Retinal pigment epithelial cell (primary cell): ENCODE measurements around the gene KIR3DL3.
"Not testable (repeated sequence)": the region's sequence is repeated elsewhere in the genome, so short reads cannot be mapped to it uniquely, and the experiment has no call there.

Experiments used
- DNase-seq: peaks from one replicate; pipeline ENCODE4 v3.0.0-alpha.2; 2010; ENCODE audit warnings: low read depth
- H3K4me3 ChIP-seq: 2 replicates; pipeline ENCODE4 v1.5.1; 2011; ENCODE audit warnings: mild to moderate bottlenecking, low read length, control low read depth, moderate library complexity
- CTCF ChIP-seq: conservative IDR thresholded peaks from 2 replicates; pipeline ENCODE4 v1.5.1; 2011; ENCODE audit warnings: low read depth, low read length, control low read depth, inconsistent platforms

Gene KIR3DL3

GRCh38 chr19:54731191-54731590 lies 6.9 kb downstream of the KIR3DL3 start:
- no peak for DNase-seq
- no peak overlapping the region for H3K4me3 ChIP-seq
- no peak for TF ChIP-seq CTCF

DNA sequence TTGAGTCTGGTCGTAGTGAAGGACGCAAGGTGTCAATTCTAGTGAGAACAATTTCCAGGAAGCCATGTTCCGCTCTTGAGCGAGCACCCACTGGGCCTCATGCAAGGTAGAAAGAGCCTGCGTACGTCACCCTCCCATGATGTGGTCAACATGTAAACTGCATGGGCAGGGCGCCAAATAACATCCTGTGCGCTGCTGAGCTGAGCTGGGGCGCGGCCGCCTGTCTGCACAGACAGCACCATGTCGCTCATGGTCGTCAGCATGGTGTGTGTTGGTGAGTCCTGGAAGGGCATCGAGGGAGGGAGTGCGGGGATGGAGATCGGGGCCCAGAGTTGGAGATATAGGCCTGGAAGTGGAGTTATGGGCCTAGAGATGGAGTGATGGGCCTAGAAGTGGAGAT lies 14.1 kb downstream of the KIR3DL3 start, which contains the start of gene KIR2DL3:
Gene KIR2DL3, plus strand, starts transcription at position 208 of the 400 bp plus-strand sequence. Its CDS starts 33 bp downstream, at position 241.
- H3K4me3 ChIP-seq, DNase-seq: not testable (repeated sequence)

- DNase-seq: no peak
- no peak overlapping the region for H3K4me3 ChIP-seq
- no peak for TF ChIP-seq CTCF
Measured at GRCh38 chr19:54738715-54739114, 14.5 kb downstream of the KIR3DL3 start.

- no peak for TF ChIP-seq CTCF
- DNase-seq: no peak
- no peak overlapping the region for H3K4me3 ChIP-seq
Measured at GRCh38 chr19:54739587-54740497, 15.6 kb downstream of the KIR3DL3 start.

- H3K4me3 ChIP-seq: not testable (repeated sequence)
Measured at GRCh38 chr19:54741950-54742349, 17.7 kb downstream of the KIR3DL3 start.

GRCh38 chr19:54744080-54744479 lies 19.8 kb downstream of the KIR3DL3 start:
- not testable (repeated sequence) for H3K4me3 ChIP-seq

More at GRCh38 chr19:54741950-54742349, 17.7 kb downstream of the KIR3DL3 start:
- not testable (repeated sequence) for DNase-seq

DNA sequence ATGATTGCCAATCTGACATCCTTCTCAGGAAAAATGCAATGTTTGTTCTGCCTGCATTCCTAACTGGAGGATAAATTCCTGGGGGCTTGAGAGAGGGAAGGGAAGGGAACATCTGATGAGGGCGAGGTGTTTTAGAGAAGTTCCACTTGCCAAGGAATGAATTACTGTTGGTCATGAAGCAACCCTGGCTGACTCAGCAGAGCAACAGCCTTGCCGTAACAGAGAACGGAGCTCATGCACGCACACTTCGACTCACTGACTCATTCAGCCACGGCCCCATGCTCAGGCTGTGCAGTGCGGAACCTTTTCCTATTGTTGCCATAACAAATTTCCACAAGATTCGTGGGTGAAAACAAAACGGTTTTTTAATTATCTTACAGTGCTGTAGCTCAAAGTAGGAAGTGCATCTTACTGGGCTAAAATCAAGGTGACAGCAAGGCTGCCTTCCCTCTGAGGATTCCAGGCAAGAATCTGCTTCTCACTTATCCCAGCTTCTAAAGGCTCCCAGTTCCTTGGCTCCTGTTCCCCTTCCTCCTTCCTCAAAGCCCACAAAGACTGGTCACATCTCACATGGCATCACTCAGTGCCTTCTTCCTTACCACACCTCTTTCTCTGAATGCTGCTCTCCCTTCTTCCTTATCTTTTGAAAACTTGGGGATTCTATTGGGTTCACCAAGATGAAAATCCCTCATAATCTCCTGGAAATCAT lies 23.5 kb downstream of the KIR3DL3 start:
- DNase-seq, H3K4me3 ChIP-seq: not testable (repeated sequence)

More at GRCh38 chr19:54744080-54744479, 19.8 kb downstream of the KIR3DL3 start:
- DNase-seq: not testable (repeated sequence)

DNA sequence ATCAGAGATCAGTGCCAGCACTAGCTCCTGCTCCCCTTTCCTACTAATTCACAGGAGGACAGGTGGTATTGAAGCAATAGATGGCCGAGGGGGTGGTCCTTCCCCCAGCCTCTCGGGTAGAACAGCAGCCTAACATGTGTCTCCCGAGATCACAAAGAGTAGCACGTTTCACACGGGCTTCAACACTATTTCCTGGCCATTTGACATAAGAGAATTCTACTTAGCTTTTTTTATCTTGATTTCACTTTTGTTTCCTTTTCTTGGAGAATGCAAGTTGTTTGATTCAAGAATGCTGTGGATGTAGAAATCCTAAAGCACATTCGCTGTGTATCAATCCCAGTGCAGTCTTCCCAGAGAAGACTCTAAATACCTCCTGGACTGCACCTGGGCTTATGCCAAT lies 26.0 kb downstream of the KIR3DL3 start:
- not testable (repeated sequence) for H3K4me3 ChIP-seq, DNase-seq

- H3K4me3 ChIP-seq, DNase-seq: not testable (repeated sequence)
Measured at GRCh38 chr19:54756204-54757110, 32.2 kb downstream of the KIR3DL3 start.

GRCh38 chr19:54758577-54758976 lies 34.3 kb downstream of the KIR3DL3 start:
- H3K4me3 ChIP-seq, DNase-seq: not testable (repeated sequence)

- H3K4me3 ChIP-seq, DNase-seq: not testable (repeated sequence)
Measured at GRCh38 chr19:54764219-54764618, 40.0 kb downstream of the KIR3DL3 start.

DNA sequence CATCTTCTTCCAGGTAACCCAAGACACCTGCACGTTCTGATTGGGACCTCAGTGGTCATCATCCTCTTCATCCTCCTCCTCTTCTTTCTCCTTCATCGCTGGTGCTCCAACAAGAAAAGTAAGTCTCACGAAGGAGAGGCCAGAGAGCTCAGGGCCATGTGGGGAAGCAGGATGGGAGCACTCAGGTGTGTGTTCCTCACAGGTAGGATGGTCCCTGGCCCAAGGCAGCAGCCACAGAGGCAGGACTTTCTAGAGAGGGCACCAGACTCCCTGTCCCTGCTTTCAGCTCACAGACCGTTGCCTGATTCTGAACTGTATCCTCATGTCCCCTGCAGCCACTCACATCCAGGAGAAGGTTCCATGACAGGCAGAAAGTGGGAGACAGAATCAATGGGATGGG lies 42.2 kb downstream of the KIR3DL3 start:
- DNase-seq, H3K4me3 ChIP-seq: not testable (repeated sequence)

DNA sequence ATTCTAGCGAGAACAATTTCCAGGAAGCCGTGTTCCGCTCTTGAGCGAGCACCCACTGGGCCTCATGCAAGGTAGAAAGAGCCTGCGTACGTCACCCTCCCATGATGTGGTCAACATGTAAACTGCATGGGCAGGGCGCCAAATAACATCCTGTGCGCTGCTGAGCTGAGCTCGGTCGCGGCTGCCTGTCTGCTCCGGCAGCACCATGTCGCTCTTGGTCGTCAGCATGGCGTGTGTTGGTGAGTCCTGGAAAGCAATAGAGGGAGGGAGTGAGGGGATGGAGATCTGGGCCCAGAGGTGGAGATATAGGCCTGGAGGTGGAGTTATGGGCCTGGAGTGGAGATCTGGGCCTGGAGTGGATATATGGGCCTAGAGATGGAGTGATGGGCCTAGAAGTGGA lies 45.4 kb downstream of the KIR3DL3 start, which contains the start of gene KIR2DL1:
Gene KIR2DL1, plus strand, starts transcription at position 148 of the 400 bp plus-strand sequence. Its CDS starts 58 bp downstream, at position 206.
- not testable (repeated sequence) for DNase-seq, H3K4me3 ChIP-seq

DNA sequence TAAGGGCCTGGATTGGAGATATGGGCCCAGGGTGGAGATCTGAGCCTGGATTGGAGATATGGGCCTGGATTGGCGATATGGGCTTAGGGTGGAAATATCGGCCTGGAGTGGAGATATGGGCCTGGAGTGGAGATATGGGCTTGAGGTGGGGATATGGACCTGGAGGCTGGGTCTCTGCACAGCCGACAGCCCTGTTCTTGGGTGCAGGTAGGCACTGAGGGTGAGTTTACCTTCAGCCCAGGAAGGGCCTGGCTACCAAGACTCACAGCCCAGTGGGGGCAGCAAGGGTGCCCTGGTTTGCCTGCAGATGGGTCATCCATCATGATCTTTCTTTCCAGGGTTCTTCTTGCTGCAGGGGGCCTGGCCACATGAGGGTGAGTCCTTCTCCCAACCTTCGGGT lies 46.3 kb downstream of the KIR3DL3 start:
- H3K4me3 ChIP-seq, DNase-seq: not testable (repeated sequence)
